ENCODE results near the gene TLCD1. TPM values are rescaled to one million over a fixed set of nuclear protein-coding genes. Genes with fewer than 3 reads are reported as not detected.
A peak's percentile ranks its signal among the peaks of the same experiment; 100 is the strongest.
"Not testable (repeated sequence)": the region's sequence is repeated elsewhere in the genome, so short reads cannot be mapped to it uniquely, and the experiment has no call there.

Gene TLCD1
- polyA plus RNA-seq, 1 donor from 2014 or later: 0.49 TPM

- H3K9me3 Mint-ChIP-seq: no peaks in the 10 kb centered on the region
- peak overlapping the region; percentile 99 to 100 (median 100) for H3K27ac Mint-ChIP-seq
- no peaks in the 10 kb centered on the region for H3K27me3 Mint-ChIP-seq
- H3K4me1 Mint-ChIP-seq: peaks cover 28 to 41% (median 32%) of the 10 kb centered on the region in 3 donors
- H3K4me3 Mint-ChIP-seq: peak overlapping the region; percentile 91 to 98 (median 96)
- H3K36me3 Mint-ChIP-seq: peaks cover 2% of the 10 kb centered on the region
These were observed 826 bp upstream of the TLCD1 start for GRCh38 chr17:28726627-28727491.

GRCh38 chr17:28725660-28726225 lies 290 bp downstream of the TLCD1 start:
- H3K27ac Mint-ChIP-seq: peak overlapping the region; percentile 89 to 98 (median 90)

GRCh38 chr17:28725166-28725659 lies 820 bp downstream of the TLCD1 start:
- Mint-ChIP-seq H3K9me3 (no peaks in the 10 kb centered on the region), H3K4me1 (peaks cover 37 to 52% (median 39%) of the 10 kb centered on the region in 3 donors), H3K36me3 (peaks cover 5% of the 10 kb centered on the region), H3K27ac (peak overlapping the region; percentile 89 to 98 (median 90)), H3K4me3 (peak overlapping the region; percentile 82 to 95 (median 91)), H3K27me3 (no peaks in the 10 kb centered on the region)

More at GRCh38 chr17:28725660-28726225, 290 bp downstream of the TLCD1 start:
- no peaks in the 10 kb centered on the region for H3K27me3 Mint-ChIP-seq
- peak overlapping the region; percentile 82 to 95 (median 91) for H3K4me3 Mint-ChIP-seq
- peaks cover 34 to 47% (median 37%) of the 10 kb centered on the region in 3 donors for H3K4me1 Mint-ChIP-seq
- no peaks in the 10 kb centered on the region for H3K9me3 Mint-ChIP-seq
- peaks cover 5% of the 10 kb centered on the region for H3K36me3 Mint-ChIP-seq

DNA sequence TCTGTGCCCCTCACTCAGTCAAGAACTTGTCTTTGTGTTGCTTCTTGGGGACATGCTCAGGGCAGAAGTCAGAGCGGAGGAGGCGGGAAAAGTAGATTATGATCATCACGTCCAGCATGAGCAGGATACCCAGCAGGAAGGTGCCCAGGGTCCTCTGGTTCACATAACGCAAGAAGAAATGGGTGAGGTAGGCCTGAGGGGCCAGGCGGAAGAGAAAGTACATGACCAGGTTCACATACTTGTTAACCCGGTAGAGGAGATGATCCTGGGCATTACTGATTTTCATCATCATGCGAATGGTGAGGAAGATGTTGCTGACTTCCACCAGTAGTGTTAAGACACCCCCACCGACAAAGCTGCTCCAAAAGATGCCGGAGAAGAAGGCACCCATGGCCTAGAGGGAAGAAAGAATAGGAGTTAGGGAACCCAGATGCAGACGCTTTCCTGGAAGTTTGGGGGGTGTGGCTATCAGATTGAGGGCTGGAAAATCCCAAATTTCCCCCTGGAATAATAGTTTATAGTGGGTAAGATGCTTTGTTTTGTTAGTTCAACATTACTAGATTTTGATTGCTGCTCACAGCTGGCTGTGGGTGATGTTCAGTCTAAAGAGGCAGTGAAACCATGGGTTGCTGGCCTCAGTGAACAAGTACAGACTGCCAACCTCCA lies 1.4 kb downstream of the TLCD1 start:
- Mint-ChIP-seq H3K27ac (peak overlapping the region; percentile 89 to 98 (median 90)), H3K4me1 (peaks cover 42 to 51% (median 42%) of the 10 kb centered on the region in 3 donors), H3K36me3 (peaks cover 5% of the 10 kb centered on the region), H3K4me3 (peak overlapping the region; percentile 82 to 95 (median 91)), H3K27me3 (no peaks in the 10 kb centered on the region), H3K9me3 (no peaks in the 10 kb centered on the region)

GRCh38 chr17:28723836-28724499 lies 2.1 kb downstream of the TLCD1 start:
- not testable (repeated sequence) for H3K36me3 Mint-ChIP-seq
- peak overlapping the region; percentile 89 to 98 (median 90) for H3K27ac Mint-ChIP-seq

GRCh38 chr17:28723159-28723835 lies 2.7 kb downstream of the TLCD1 start:
- peaks cover 3% of the 10 kb centered on the region for H3K36me3 Mint-ChIP-seq
- peak overlapping the region in 2 of 4 donors; percentile 65 to 95 for H3K4me3 Mint-ChIP-seq
- peak overlapping the region; percentile 93 to 99 (median 98) for H3K27ac Mint-ChIP-seq
- no peaks in the 10 kb centered on the region for H3K27me3 Mint-ChIP-seq
- H3K9me3 Mint-ChIP-seq: no peaks in the 10 kb centered on the region
- peaks cover 42 to 50% (median 45%) of the 10 kb centered on the region in 3 donors for H3K4me1 Mint-ChIP-seq

More at GRCh38 chr17:28723836-28724499, 2.1 kb downstream of the TLCD1 start:
- H3K27me3 Mint-ChIP-seq, H3K9me3 Mint-ChIP-seq: not testable (repeated sequence)
- peak overlapping the region in 3 of 4 donors; percentile 58 to 95 (median 79) for H3K4me3 Mint-ChIP-seq
- peaks cover 44 to 50% (median 45%) of the 10 kb centered on the region in 3 donors for H3K4me1 Mint-ChIP-seq

DNA sequence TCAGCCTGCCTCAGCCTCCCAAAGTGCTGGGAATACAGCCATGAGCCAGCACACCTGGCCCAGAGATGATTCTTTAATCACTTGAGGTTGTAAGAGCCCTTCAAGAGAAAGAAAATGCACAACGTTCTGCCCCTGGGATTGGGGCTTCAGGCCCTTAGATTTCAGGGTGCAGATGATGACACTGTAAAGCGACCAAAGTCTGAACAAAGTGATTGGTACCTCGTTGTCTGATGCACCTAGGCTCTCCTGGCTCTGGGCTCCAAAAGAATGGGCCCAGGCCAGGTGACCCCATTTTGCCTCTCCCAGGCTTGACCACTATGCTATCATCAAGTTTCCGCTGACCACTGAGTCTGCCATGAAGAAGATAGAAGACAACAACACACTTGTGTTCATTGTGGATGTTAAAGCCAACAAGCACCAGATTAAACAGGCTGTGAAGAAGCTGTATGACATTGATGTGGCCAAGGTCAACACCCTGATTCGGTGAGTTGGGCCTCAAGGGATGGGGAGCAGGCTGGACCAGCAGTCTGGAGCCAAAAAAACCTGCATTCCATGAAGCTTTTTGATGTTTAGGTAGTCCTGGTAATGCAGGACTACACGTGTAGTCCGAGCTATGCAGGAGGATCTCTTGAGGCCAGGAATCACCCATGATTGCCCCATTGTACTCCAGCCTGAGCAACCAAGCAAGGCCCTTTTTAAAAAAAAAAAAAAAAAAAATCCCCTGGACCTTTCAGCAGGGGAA lies 3.4 kb downstream of the TLCD1 start:
- H3K4me1 Mint-ChIP-seq: peaks cover 40 to 48% (median 44%) of the 10 kb centered on the region in 3 donors

DNA sequence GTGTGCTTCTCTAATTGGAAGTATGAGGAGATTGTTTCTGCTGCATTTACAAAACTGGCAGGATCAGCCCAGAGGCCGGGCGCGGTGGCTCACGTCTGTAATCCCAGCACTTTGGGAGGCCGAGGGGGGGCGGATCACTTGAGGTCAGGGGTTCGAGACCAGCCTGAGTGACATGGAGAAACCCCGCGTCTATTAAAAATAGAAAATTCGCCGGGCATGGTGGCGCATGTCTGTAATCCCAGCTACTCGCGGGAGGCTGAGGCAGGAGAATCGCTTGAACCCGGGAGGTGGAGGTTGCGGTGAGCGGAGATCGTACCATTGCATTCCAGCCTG lies 5.1 kb downstream of the TLCD1 start:
- not testable (repeated sequence) for H3K27me3 Mint-ChIP-seq, H3K9me3 Mint-ChIP-seq, H3K36me3 Mint-ChIP-seq
- H3K27ac Mint-ChIP-seq: peak overlapping the region; percentile 98 to 99 (median 98)
- peaks cover 40 to 48% (median 44%) of the 10 kb centered on the region in 3 donors for H3K4me1 Mint-ChIP-seq
- H3K4me3 Mint-ChIP-seq: peak overlapping the region; percentile 97 to 100 (median 98)

More for the DNA sequence above, 3.4 kb downstream of the TLCD1 start:
- Mint-ChIP-seq H3K36me3 (peaks cover 3% of the 10 kb centered on the region), H3K27me3 (no peaks in the 10 kb centered on the region), H3K9me3 (no peaks in the 10 kb centered on the region), H3K4me3 (peak overlapping the region; percentile 97 to 100 (median 98)), H3K27ac (peak overlapping the region; percentile 93 to 99 (median 98))

- Mint-ChIP-seq H3K27ac (peak overlapping the region; percentile 98 to 99 (median 98)), H3K4me1 (peaks cover 38 to 44% (median 40%) of the 10 kb centered on the region in 3 donors), H3K27me3 (no peaks in the 10 kb centered on the region), H3K4me3 (peak overlapping the region; percentile 97 to 100 (median 98)), H3K36me3 (peaks cover 3% of the 10 kb centered on the region), H3K9me3 (no peaks in the 10 kb centered on the region)
These were observed 5.6 kb downstream of the TLCD1 start for GRCh38 chr17:28720247-28720996.

GRCh38 chr17:28719021-28719433 lies 7.0 kb downstream of the TLCD1 start:
- Mint-ChIP-seq H3K27me3 (peaks cover 3% of the 10 kb centered on the region), H3K36me3 (peaks cover 3% of the 10 kb centered on the region), H3K4me3 (peak overlapping the region; percentile 97 to 100 (median 98)), H3K9me3 (no peaks in the 10 kb centered on the region), H3K27ac (peak overlapping the region; percentile 98 to 99 (median 98)), H3K4me1 (peaks cover 26 to 33% (median 32%) of the 10 kb centered on the region in 3 donors)

DNA sequence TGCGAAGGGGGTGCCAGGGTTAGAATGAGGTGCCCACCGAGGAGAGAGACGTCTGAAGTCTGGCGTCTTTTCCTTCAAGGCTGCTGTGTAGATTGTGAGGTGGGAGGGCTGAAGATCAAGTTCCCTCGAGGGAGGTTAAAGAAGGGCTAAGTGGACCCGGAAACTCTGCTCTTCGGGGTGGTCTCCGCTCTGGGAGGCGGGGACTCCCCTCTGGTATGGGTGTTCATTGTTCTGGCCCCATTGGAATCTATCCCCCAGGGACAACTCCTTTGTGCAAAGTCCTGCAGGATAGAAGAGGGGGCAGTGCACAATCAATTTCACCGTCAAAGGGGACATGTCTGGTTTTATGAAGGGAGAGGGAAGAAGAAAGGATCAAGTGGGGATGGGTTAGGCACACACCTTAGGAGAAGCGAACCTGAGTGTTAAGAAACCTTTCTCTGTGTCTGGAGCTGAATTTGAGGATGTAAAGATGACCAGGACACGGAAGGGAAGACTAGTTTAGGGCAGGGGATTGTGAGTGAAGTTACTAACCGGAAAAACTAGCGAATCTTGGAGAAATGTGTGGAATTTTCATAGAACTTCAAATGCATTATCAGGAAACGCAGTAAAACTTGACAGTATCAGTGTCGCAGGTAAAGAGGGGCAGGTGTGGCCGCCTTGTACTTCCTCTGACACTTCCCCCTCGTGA lies 7.6 kb downstream of the TLCD1 start:
- H3K4me3 Mint-ChIP-seq: peak overlapping the region; percentile 67 to 94 (median 83)
- peak overlapping the region; percentile 26 to 98 (median 52) for H3K27ac Mint-ChIP-seq
- H3K36me3 Mint-ChIP-seq: peaks cover 3% of the 10 kb centered on the region
- no peaks in the 10 kb centered on the region for H3K9me3 Mint-ChIP-seq
- H3K27me3 Mint-ChIP-seq: peaks cover 3% of the 10 kb centered on the region
- H3K4me1 Mint-ChIP-seq: peaks cover 22 to 31% (median 30%) of the 10 kb centered on the region in 3 donors

DNA sequence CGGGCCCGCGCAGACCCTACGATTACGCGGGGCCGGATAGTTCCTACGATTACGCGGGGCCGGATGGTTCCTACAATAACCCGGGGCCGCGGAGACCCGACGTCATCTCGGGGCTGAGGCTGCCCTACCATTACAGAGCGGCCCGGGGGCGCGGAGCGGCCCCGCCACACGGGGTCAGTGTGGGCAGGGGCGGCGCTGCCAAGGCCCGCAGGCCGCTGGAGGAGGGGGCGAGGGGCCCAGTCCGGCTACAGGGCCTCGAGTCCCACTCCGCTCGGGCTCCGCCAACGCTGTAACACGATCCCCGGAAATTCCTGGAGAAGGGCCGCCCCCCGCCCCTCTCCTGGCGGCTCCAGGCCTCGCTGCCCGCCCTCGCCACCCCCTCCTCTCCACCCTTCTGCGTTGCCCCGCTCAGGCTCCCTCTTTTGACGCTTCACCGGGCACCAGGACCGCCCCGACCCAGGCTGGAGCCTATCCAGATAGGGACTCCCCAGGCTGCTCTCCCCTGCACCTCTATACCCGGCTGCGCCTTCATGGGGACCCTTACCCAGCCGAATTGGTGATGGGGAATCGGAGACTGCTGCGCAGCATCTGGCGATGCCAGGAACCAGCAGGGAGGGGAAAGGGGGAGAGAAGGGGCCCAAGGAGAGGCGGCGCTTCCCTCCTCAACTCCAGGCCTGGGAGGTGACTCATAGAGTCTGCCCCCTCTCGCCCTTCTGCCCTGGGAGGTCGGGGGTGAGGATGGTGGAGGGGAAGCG lies 8.3 kb downstream of the TLCD1 start, which contains the start of gene RAB34:
TSS of gene RAB34 (minus strand) at position 291 of the 755 bp plus-strand sequence. CDS start 602 bp downstream, outside the sequence.
- Mint-ChIP-seq H3K4me1 (peaks cover 21 to 29% (median 26%) of the 10 kb centered on the region in 3 donors), H3K4me3 (peak within 1 kb of the TSS; percentile 67 to 94 (median 83)), H3K9me3 (no peaks in the 10 kb centered on the region), H3K27ac (peak within 1 kb of the TSS; percentile 26 to 98 (median 52)), H3K27me3 (peaks cover 3% of the 10 kb centered on the region), H3K36me3 (peaks cover 3% of the 10 kb centered on the region)
